ENCODE results near the gene GLOD5. TPM values are rescaled to one million over a fixed set of nuclear protein-coding genes. Genes with fewer than 3 reads are reported as not detected.

GLOD5 gene
- total RNA-seq, 2 experiments from 2014 or later, result not detected

GRCh38 chrX:48726596-48726995 lies 35.0 kb upstream of the GLOD5 start:
- Histone ChIP-seq H3K4me1 (ENCODE audit: insufficient read depth, low read length, poor library complexity, severe bottlenecking) (no peaks in the 10 kb centered on the region), H3K4me3 (ENCODE audit: low read depth, low read length, poor library complexity, severe bottlenecking) (no peak overlapping the region), H3K36me3 (ENCODE audit: insufficient read depth, low read length) (no peaks in the 10 kb centered on the region), H3K4me2 (ENCODE audit: low read length) (no peak overlapping the region), H3K79me2 (ENCODE audit: insufficient read depth, low read depth, low read length) (no peaks in the 10 kb centered on the region), H3K27ac (ENCODE audit: low read depth, low read length, poor library complexity, severe bottlenecking) (no peak overlapping the region), H4K20me1 (ENCODE audit: insufficient read depth, low read length) (no peaks in the 10 kb centered on the region), H3K9me2 (ENCODE audit: insufficient read depth, low read length) (no peaks in the 10 kb centered on the region), H2AFZ (ENCODE audit: low read length) (no peak overlapping the region), H3K9me3 (ENCODE audit: low read length) (no peaks in the 10 kb centered on the region)
- TF ChIP-seq EZH2phosphoT487 (IDR thresholded peaks at IDR 0.05; ENCODE audit: borderline replicate concordance, low read depth, low read length) (no peak), CTCF (conservative IDR thresholded peaks at IDR 0.05; ENCODE audit: low read length) (no peak)
- DNase-seq (ENCODE audit: low spot score), result no peak
- POLR2A ChIA-PET, result interaction anchor here (1.5 kb wide), 1 partner anchor 10 kb away, joined by 7 read pairs; no protein-coding TSS in a partner anchor
- CTCF ChIA-PET (ENCODE audit: unreplicated experiment), result no interaction called here
- intact Hi-C loops (cut with micrococcal nuclease; ENCODE audit: unreplicated experiment), result no loop called here
- no TSS peak for BruUV-seq (replicated peaks)

GRCh38 chrX:48728653-48729052 lies 32.9 kb upstream of the GLOD5 start:
- no peak overlapping the region for H3K27ac ChIP-seq (ENCODE audit: low read depth, low read length, poor library complexity, severe bottlenecking)
- no peaks in the 10 kb centered on the region for H3K36me3 ChIP-seq (ENCODE audit: insufficient read depth, low read length)
- BruUV-seq (replicated peaks), result no TSS peak
- no peaks in the 10 kb centered on the region for H3K79me2 ChIP-seq (ENCODE audit: insufficient read depth, low read depth, low read length)
- intact Hi-C loops (cut with micrococcal nuclease; ENCODE audit: unreplicated experiment), result no loop called here
- no peaks in the 10 kb centered on the region for H3K4me1 ChIP-seq (ENCODE audit: insufficient read depth, low read length, poor library complexity, severe bottlenecking)
- no peak for DNase-seq (ENCODE audit: low spot score)
- no peaks in the 10 kb centered on the region for H3K9me3 ChIP-seq (ENCODE audit: low read length)
- no peaks in the 10 kb centered on the region for H3K9me2 ChIP-seq (ENCODE audit: insufficient read depth, low read length)
- no peak overlapping the region for H3K4me3 ChIP-seq (ENCODE audit: low read depth, low read length, poor library complexity, severe bottlenecking)
- no peak overlapping the region for H2AFZ ChIP-seq (ENCODE audit: low read length)
- ChIA-PET CTCF (ENCODE audit: unreplicated experiment) (no interaction called here), POLR2A (no interaction called here)
- no peak overlapping the region for H3K4me2 ChIP-seq (ENCODE audit: low read length)
- TF ChIP-seq EZH2phosphoT487 (IDR thresholded peaks at IDR 0.05; ENCODE audit: borderline replicate concordance, low read depth, low read length) (no peak), CTCF (conservative IDR thresholded peaks at IDR 0.05; ENCODE audit: low read length) (no peak)
- no peaks in the 10 kb centered on the region for H4K20me1 ChIP-seq (ENCODE audit: insufficient read depth, low read length)

GRCh38 chrX:48736303-48736702 lies 25.2 kb upstream of the GLOD5 start:
- no TSS peak for BruUV-seq (replicated peaks)
- H3K36me3 ChIP-seq (ENCODE audit: insufficient read depth, low read length), result no peaks in the 10 kb centered on the region
- peak overlapping the region; percentile 95 for H2AFZ ChIP-seq (ENCODE audit: low read length)
- H3K9me2 ChIP-seq (ENCODE audit: insufficient read depth, low read length), result no peaks in the 10 kb centered on the region
- H3K4me1 ChIP-seq (ENCODE audit: insufficient read depth, low read length, poor library complexity, severe bottlenecking), result peaks cover 10% of the 10 kb centered on the region
- ChIA-PET CTCF (ENCODE audit: unreplicated experiment) (interaction anchor here (0.5 kb wide), 1 partner anchor 94 kb away, joined by 3 read pairs; no protein-coding TSS in a partner anchor), POLR2A (interaction anchor here (0.7 to 1.7 kb wide), 4 partner anchors 10 to 88 kb away, joined by 3 to 7 read pairs (median 4); no protein-coding TSS in a partner anchor)
- no peak for TF ChIP-seq CTCF (conservative IDR thresholded peaks at IDR 0.05; ENCODE audit: low read length)
- no peak for TF ChIP-seq EZH2phosphoT487 (IDR thresholded peaks at IDR 0.05; ENCODE audit: borderline replicate concordance, low read depth, low read length)
- no peaks in the 10 kb centered on the region for H4K20me1 ChIP-seq (ENCODE audit: insufficient read depth, low read length)
- peaks cover 7% of the 10 kb centered on the region; the same call in 1 of the 2 replicates for H3K79me2 ChIP-seq (ENCODE audit: insufficient read depth, low read depth, low read length)
- H3K27ac ChIP-seq (ENCODE audit: low read depth, low read length, poor library complexity, severe bottlenecking), result peak overlapping the region; percentile 42
- DNase-seq (ENCODE audit: low spot score), result peak; percentile 14
- peak overlapping the region; percentile 97 for H3K4me2 ChIP-seq (ENCODE audit: low read length)
- intact Hi-C loops (cut with micrococcal nuclease; ENCODE audit: unreplicated experiment), result loop anchor here (5.0 kb wide), 2 partner anchors 66 to 221 kb away; partner anchors contain the start of genes HDAC6 and OTUD5
- no peaks in the 10 kb centered on the region for H3K9me3 ChIP-seq (ENCODE audit: low read length)
- peak overlapping the region; percentile 73 for H3K4me3 ChIP-seq (ENCODE audit: low read depth, low read length, poor library complexity, severe bottlenecking)

Measured in OCI-LY7 (cell line).